Measurements from ENCODE around the gene PLEKHM1.
A peak's percentile ranks its signal among the peaks of the same experiment; 100 is the strongest.

The PLEKHM1 gene

DNA sequence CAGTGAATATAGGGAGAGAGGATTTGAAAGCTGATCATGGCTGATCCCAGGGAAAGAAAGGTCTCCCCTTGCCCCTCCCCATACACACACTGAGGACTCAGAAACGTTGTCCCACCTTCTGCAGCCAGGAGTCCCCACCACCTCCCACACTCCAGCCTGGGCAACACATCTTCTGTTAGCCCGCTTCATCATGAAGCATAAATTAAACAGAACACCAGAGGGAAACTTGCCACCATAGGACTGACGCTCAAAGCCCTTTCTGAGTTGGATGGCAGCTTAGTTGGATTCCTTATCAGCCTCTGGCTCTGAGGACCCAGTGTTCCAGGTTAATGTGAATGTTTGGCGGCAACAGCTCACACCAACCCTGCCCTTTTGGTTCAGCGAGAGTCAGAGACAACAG lies 91.7 kb downstream of the PLEKHM1 start:
- no peak for DNase-seq (ENCODE audit: low spot score)

DNA sequence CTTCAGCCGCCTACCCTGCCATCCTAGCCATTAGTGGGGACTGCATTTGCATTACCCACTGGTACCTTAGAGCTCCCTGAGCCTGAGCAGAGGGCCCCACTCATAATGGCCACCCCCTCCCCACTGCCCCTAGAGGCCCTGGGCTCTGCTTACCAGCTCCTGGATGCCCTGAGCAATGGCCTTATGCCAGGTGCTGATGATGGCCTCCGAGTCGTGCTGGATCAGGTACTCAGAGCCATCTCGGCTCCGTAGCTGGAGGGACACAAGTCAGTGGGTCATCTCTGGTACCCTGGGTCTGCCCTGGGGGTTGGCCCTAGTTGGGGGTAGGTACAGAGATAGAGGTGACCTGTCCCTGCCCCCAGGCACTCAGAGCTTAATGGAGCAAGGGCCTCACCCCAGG lies 92.7 kb downstream of the PLEKHM1 start:
- no peak for DNase-seq (ENCODE audit: low spot score)

DNA sequence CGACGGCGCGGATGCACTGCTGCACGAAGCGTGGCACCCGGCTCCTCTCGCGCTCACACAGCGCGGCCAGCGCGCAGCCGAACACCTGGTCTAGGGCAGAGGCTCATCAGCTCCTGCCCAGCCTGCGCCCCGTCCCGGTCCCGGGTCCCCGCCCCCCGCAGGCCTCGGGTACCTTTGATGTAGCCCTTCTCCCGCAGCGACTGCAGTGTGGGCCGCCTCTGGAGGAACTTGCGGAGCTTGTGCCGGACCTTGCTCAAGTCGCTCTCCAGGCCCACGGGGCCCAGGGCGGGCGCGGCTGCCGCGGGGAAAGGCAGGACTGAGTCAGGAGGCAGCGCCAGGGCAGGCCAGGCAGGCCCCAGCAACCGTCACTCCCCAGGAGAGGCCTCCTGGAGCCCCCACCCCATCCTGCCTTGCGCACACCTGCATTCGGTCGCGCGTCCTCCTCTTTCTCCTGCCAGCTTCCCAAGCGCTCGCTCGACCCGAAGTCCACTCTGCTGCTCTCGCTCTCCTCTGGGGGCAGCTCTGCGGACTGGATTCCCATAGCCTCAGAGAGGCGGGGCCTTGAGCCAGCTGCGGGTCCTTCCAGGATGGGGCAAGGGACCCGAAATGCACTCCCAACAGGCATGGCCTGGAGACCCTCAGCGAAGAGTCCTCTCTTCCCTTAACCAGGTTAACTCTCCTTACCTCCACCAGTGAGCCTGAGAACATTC lies 93.9 kb downstream of the PLEKHM1 start:
- DNase-seq (ENCODE audit: low spot score): no peak

DNA sequence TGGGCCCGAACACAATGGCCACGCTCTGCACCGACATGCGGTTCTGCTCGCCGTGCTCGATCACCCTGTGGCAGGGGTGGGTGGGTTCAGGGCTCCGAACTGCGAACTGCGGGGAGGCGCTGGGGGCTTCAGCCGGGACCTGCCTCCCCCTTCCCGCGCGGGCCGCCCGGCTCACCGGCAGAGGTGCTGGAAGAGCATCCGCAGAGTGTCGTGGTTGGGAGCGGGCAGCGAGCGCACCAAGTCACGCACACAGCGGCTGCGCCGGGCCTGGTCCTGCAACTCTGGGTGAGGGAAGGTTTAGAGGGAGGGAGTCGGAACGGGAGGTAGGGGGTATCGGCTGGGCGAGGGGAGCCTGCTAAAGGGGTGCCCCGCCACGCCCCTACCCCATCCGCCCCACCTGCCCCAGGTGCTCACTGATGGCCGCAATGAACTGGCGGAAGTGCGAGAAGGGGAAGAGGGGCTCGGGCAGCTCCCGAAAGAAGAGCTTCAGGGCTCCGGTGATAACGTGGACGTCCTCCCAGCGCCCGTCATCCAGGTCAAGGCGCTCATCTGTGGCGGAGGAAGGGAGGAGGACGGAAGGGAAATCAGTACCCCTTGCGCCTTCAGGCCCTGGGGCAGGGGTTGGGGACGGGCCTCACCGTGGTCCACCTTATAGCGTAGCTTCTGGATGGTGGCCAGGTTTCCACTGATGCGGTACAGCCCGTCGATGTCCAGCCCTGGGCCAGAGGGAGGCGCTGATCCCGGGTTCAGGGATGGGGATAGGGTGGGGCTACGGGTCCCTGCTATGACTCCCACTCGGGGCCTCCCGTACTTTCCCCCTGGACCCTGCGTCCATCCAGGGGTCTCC lies 94.7 kb downstream of the PLEKHM1 start:
- no peak for DNase-seq (ENCODE audit: low spot score)

DNA sequence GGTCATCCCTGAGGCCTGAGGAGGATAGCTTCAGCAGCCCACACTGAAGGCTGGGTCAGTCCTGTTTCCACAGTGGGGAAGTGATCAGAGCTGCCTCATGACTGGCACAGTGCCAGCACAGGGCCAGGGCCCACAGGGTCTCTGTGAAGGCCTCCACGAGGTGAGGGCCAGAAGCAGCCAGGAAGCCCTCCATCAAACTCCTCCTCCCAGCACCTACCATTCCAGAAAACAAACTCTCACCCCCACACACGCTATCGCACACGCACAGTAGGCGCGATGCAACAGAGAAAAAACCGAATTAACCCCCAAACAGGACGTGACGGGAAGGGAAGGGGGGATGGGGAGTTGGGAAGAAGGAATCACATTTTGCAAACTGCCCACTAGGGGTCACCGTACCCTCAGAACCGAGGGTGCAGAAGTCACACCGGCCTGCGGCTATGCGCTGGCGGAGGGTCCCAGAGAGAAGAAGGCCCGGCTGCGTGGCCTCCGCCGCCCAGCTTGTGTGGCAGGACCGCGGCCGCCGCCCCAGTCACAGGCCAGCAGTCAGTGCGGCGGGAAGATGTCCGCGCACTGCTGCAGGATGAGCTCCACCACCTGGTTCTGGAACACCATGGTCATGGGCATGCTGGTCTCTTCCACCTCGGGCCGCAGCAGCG lies 95.5 kb downstream of the PLEKHM1 start:
- DNase-seq (ENCODE audit: low spot score): peak; percentile 87

DNA sequence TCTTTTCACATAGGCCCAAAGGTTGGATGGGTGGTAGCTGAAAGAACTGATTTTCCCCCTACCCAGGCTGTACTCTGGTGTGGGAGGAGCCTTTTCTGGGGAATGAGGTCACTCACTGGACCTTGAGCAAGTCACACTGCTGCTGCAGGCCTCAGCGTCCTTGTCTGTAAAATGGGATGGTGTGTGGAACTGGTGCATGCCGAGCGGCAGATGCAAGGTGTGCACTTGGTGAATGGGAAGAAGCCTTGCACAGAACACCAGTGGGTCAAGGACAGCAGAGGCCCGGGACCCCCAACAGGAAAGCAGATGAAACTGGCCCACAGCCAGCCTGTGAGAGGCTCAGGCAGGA lies 96.0 kb downstream of the PLEKHM1 start:
- no peak for DNase-seq (ENCODE audit: low spot score)

DNA sequence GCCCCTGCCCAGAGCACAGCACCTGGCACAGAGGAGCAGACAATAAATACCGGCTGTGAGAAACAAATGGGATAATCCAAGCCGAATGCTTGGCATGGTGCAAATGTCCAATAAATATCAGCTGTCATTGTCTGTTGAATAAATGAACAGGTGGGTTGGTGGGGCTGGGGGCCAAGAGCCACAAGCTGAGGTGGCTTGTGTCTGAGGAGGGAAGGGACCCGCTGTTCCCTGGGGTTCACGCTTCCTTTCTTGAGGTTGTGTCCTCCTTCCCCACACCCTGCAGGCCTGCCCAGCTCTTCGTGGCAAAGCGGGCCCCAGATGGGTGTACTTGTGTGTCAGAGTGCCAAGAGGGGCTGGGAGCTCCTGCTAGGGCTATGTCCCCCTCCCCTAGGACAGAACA lies 96.4 kb downstream of the PLEKHM1 start:
- no peak for DNase-seq (ENCODE audit: low spot score)

DNA sequence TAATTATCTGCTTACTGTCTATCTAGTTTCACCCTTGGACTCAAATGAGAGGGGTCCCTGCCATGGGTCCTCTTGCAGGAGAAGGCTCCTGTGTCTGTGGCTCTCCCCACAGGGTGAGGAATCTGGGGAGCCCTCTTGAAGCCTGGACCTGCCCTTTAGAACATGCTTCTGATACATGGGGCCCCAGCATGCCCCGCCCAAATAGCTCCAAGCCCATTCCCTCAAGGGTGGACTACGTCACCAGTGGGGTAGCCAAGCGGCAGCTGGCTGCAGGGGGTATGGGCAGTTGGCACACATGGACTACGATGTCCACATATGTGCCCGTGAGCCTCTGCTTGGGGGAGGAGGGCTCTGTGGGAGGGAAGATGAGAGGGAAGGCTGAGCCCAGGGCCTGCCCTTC lies 97.1 kb downstream of the PLEKHM1 start:
- no peak for DNase-seq (ENCODE audit: low spot score)

DNA sequence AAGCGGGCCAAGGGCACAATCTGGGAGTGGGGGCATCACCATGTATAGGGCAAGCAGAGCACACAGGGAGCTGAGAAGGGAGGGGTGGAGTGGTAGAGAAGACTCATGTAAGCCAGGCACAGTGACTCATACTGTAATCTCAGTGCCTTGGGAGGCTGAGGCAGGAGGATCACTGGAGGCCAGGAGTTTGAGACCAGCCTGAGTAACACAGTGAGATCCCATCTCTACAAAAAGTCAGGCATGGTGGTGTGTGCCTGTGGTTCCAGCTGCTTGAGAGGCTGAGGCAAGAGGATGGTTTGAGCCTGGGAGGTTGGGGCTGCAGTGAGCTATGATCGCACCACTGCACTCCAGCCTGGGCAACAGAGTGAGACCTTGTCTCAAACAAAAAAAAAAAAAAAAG lies 98.6 kb downstream of the PLEKHM1 start:
- no peak for DNase-seq (ENCODE audit: low spot score)

DNA sequence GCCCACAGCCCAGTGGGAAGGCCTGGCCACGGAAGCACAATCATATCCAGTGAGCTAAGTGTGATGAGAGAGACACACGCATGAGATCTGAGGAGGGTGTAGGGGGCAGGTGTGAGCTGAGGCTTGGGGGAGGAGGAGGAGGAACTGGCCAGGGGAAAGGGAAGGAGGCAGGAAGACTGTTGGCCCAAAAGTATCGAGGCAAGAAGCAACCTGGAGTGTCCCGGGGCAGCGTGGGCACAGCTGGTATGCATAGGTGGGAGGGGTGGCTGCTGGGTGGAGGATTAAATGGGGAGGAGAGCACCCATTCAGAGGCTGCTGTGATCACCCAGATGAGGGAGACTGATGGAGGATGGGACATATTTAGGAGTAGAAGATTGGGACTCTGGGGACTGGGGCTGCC lies 99.2 kb downstream of the PLEKHM1 start:
- DNase-seq (ENCODE audit: low spot score): no peak

DNA sequence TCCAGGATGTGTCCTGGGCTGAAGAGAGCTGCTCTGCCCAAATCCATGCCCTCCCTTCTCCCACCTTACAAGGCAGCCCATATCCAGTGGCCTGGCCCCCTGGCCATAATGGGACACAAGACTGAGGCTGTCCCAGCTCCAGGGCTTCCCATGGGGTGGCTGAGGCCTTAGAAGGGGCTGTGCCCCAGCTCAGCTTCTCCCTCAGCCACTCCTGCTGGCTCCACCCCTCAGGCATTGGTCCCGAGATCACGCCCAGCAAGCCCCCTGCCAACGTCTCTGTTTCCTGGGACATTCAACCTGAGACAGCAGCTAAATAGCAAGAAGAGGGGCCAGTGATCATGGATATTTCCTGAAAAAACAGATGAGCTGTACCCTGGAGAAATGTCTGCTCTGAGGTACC lies 101.2 kb downstream of the PLEKHM1 start:
- no peak for DNase-seq (ENCODE audit: low spot score)

DNA sequence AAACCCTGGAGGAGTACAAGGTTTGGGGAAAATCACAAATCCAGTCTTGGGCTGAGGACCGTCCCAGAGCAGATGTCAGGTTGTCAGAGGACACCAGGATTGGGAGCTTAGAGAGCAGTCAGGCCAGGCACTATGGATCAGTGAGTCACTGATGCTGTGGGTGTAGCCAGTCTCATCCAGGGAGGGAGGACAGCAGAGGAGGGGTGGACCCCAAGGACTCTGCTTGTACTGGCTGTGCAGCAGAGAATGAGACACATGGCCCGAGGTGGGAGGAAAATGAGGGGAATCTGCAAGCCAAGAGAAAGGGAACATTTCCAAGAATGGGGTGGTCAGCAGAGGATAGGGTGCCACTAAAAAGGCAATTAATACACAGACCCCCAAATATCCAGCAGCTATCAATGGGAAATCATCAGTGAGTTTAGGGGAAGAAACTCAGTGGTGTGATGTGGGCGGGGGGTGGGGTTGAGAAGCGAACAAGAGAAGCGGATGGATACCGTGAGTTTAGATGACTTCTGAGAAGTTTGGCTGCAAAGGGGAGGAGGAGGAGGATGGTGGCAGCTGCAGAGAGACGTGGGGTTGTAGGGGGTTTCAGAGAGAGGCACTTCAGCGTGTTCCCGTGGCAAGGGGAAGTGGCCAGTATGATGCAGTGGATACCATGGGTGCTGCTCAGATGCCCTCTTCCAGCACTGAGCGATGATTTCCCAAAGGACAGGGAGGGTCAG lies 101.8 kb downstream of the PLEKHM1 start:
- DNase-seq (ENCODE audit: low spot score): no peak

DNA sequence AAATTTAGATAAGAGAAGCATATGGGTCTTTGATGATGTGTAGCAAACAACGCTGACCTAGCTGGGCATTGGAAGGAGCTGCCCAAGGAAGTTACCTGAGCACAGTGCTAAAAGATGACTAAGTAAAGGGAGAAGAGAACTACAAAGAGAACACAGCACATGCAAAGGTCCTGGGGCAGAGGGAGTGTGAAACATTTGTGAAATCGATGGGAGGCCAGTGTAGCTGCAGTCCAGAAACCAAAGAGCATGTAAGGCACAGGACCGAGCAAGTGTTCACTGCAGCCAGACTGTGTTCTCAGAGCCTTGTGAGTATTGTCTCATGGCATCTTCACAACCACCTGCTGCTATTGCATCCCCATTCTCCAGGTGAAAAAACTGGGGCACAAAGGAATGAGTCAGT lies 102.8 kb downstream of the PLEKHM1 start:
- no peak for DNase-seq (ENCODE audit: low spot score)

DNA sequence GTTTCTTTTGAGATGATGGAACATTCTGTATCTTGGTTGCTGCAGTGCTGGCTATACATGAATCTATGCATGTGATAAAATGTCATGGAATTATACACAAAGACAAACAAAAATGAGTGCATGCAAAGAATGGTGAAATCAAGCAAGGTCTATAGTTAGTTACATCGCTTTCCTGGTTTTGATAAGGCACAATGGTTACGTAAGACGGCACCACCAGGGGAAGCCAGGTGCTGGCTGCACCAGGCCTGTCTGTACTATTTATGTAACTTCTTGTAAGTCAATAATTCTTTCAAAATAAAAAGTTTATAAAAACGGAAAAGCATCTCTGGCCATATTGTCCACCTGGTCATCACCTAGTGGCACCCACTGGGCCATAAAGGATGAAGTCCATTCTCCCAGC lies 104.3 kb downstream of the PLEKHM1 start:
- DNase-seq (ENCODE audit: low spot score): no peak
